Ishikawa (cell line): ENCODE data around the gene SLC2A6.

ENCODE experiments used
- CEBPB ChIP-seq: IDR thresholded peaks from 2 replicates; pipeline ENCODE4 v1.6.1; 2012
- CREB1 ChIP-seq: IDR thresholded peaks from 2 replicates; pipeline ENCODE4 v1.6.1; 2012; ENCODE audit warnings: low read depth
- EGR1 ChIP-seq: IDR thresholded peaks from 2 replicates; pipeline ENCODE4 v1.6.1; 2012
- EP300 ChIP-seq: IDR thresholded peaks from 2 replicates; pipeline ENCODE4 v1.6.1; 2012; ENCODE audit warnings: borderline replicate concordance
- FOXM1 ChIP-seq: IDR thresholded peaks from 2 replicates; pipeline ENCODE4 v1.6.1; 2012; ENCODE audit warnings: low read depth, borderline replicate concordance
- NFIC ChIP-seq: IDR thresholded peaks from 2 replicates; pipeline ENCODE4 v1.6.1; 2012
- RAD21 ChIP-seq: IDR thresholded peaks from 2 replicates; pipeline ENCODE4 v1.6.1; 2012; ENCODE audit warnings: low read depth
- TAF1 ChIP-seq: IDR thresholded peaks from 2 replicates; pipeline ENCODE4 v1.6.1; 2012; ENCODE audit warnings: low read depth, mild to moderate bottlenecking
- TCF12 ChIP-seq: IDR thresholded peaks from 2 replicates; pipeline ENCODE4 v1.6.1; 2012; ENCODE audit warnings: low read depth
- TEAD4 ChIP-seq: IDR thresholded peaks from 2 replicates; pipeline ENCODE4 v1.6.1; 2012
- YY1 ChIP-seq: IDR thresholded peaks from 2 replicates; pipeline ENCODE4 v1.6.1; 2012; ENCODE audit warnings: low read depth
- ZBTB7A ChIP-seq: IDR thresholded peaks from 2 replicates; pipeline ENCODE4 v1.6.1; 2012; ENCODE audit warnings: low read depth
- TF ChIP-seq, protein P1 (sequence below): IDR thresholded peaks from 2 replicates; pipeline ENCODE4 v1.6.1; 2012
- TF ChIP-seq, protein P2 (sequence below): IDR thresholded peaks from 2 replicates; pipeline ENCODE4 v1.6.1; 2012; ENCODE audit warnings: low read depth, mild to moderate bottlenecking
- TF ChIP-seq, protein P3 (sequence below): IDR thresholded peaks from 2 replicates; pipeline ENCODE4 v1.6.1; 2012

SLC2A6 gene

DNA sequence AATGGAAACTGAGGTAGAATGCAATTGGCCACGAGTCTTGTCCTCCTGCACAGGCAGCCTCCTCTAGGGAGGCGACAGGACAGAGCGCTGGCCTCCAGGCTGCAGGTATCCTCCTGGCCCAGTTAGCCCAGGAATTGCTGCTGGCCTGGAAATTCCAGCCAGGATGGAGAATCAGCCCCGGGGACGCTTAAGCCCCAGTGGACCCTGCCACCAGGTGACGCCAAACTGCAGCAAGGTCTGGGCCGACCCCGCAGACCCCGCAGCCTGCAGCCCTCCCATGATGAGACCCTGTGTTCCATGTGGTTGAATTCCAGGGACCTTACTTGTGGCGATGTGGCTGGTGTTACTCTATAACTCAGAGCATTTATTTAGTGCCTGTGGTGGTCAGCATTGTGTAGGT lies 11.8 kb downstream of the SLC2A6 start:
- TF ChIP-seq, protein P1, sequence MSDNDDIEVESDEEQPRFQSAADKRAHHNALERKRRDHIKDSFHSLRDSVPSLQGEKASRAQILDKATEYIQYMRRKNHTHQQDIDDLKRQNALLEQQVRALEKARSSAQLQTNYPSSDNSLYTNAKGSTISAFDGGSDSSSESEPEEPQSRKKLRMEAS: no peak

DNA sequence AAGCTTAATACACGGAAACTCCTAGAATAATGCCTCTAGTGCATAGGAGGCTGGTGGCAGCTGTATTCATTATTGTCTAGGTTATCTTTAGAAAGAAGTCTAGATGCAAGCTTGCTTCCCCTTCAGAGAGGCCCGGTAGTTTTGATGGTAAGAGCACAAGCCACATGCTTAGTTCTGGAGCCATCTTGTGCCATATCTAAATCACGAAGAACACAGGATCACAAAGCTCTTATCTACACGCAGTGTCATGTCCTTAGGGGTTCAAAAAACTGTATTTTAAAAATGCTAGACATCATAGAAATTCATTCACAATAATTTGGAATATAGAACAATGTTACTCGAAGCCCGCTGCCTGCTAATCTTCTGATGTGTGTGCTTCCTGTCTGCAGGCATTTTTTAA lies 12.9 kb downstream of the SLC2A6 start:
- no peak for TF ChIP-seq TEAD4
- TF ChIP-seq NFIC: no peak
- TF ChIP-seq, protein P2, sequence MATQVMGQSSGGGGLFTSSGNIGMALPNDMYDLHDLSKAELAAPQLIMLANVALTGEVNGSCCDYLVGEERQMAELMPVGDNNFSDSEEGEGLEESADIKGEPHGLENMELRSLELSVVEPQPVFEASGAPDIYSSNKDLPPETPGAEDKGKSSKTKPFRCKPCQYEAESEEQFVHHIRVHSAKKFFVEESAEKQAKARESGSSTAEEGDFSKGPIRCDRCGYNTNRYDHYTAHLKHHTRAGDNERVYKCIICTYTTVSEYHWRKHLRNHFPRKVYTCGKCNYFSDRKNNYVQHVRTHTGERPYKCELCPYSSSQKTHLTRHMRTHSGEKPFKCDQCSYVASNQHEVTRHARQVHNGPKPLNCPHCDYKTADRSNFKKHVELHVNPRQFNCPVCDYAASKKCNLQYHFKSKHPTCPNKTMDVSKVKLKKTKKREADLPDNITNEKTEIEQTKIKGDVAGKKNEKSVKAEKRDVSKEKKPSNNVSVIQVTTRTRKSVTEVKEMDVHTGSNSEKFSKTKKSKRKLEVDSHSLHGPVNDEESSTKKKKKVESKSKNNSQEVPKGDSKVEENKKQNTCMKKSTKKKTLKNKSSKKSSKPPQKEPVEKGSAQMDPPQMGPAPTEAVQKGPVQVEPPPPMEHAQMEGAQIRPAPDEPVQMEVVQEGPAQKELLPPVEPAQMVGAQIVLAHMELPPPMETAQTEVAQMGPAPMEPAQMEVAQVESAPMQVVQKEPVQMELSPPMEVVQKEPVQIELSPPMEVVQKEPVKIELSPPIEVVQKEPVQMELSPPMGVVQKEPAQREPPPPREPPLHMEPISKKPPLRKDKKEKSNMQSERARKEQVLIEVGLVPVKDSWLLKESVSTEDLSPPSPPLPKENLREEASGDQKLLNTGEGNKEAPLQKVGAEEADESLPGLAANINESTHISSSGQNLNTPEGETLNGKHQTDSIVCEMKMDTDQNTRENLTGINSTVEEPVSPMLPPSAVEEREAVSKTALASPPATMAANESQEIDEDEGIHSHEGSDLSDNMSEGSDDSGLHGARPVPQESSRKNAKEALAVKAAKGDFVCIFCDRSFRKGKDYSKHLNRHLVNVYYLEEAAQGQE: no peak
- TF ChIP-seq CREB1: no peak
- no peak for TF ChIP-seq YY1
- no peak for TF ChIP-seq TCF12
- TF ChIP-seq ZBTB7A: no peak
- no peak for TF ChIP-seq EGR1
- TF ChIP-seq, protein P1: no peak
- TF ChIP-seq EP300: no peak
- TF ChIP-seq, protein P3, sequence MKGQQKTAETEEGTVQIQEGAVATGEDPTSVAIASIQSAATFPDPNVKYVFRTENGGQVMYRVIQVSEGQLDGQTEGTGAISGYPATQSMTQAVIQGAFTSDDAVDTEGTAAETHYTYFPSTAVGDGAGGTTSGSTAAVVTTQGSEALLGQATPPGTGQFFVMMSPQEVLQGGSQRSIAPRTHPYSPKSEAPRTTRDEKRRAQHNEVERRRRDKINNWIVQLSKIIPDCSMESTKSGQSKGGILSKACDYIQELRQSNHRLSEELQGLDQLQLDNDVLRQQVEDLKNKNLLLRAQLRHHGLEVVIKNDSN: no peak
- no peak for TF ChIP-seq TAF1

DNA sequence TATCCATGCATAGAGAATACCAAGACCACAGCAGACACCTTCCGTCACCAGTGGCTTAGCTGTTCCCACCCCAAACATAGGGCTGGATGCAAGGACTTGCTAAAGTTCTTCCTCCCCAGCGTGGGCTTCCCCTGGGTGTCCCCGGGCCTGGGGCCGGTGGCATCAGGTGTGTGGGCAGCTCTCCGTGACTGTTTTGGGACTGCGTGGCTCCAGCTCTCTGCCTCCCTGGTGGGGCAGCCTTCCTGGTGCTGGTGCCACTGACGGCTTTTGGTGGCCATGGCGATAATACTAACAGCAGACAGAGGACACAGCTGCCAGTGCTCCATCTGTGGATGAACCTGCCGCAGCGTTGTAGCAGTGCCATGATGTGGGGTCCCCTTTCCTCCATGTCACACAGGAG lies 14.3 kb downstream of the SLC2A6 start:
- TF ChIP-seq TEAD4 (no peak), FOXM1 (no peak), TCF12 (no peak), ZBTB7A (no peak), CREB1 (no peak), NFIC (no peak)
- TF ChIP-seq, protein P2: no peak

DNA sequence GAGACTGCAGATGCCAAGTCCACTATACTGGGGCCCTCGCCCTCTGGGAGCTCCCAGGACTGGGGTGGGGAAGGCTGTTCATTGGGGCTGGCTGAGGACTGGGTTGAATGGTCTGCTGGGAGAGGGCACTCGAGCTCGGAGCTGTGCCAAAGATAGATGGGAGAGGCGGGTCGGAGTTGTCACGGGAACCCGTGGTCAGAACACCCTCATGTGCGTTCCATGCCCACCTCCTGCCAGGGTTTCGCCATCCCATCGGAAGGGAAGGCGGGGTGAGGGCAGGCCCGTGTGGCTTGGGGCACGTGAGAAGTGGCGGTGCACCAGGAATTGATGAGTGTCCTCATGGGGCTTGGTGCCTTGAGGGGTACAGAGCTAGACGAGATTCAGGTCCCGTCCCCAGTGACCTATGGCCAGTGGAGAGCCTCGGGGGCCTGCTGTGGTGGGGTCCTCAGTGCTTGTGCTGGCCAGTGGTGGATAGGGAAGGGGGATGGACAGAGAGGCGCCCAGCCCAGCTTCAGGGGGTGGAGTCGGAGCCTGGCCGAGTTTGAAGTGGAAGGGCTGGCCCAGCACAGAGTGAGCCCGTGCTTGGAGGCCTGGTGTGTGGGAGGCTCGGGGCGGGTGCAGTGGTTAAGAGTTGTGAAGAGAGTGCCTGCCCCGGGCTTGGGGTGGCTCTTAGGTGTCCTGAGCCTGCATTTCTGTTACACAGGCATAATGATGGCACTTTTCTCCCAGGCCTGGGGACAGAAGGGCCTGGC lies 14.9 kb downstream of the SLC2A6 start:
- TF ChIP-seq, protein P3: no peak
- TF ChIP-seq RAD21 (no peak), NFIC (no peak), TEAD4 (no peak), CEBPB (no peak), YY1 (no peak), EGR1 (no peak), FOXM1 (no peak), EP300 (no peak), TCF12 (no peak), CREB1 (no peak), TAF1 (no peak), ZBTB7A (no peak)
- TF ChIP-seq, protein P1: no peak
- TF ChIP-seq, protein P2: no peak
